ENCODE measurements around the gene FBXO27. TPM values are rescaled to one million over a fixed set of nuclear protein-coding genes. Genes with fewer than 3 reads are reported as not detected.

FBXO27 gene
- 1.7 and 2.4 TPM in 2 replicates for total RNA-seq

GRCh38 chr19:39032063-39032918, at the start of gene FBXO27:
Gene FBXO27 (minus strand): TSS chr19:39032549. CDS start chr19:39032227, 322 bp downstream.

GRCh38 chr19:38975214-38975860, 57.0 kb downstream of the FBXO27 start, which contains the start of gene FBXO17:
Gene FBXO17 (minus strand): TSS chr19:38975742. CDS start chr19:38950319, 25,423 bp downstream.

Other genes starting within 250 kb of the FBXO27 start
- gene LGALS7B, start 243.3 kb downstream of the FBXO27 start, total RNA-seq = not detected in 2 replicates
- 0.13 TPM in 1 of 2 replicates, not detected in the other for gene LGALS4, start 219.6 kb downstream of the FBXO27 start, total RNA-seq
- gene ECH1, start 200.8 kb downstream of the FBXO27 start, total RNA-seq = 26.6 and 32.7 TPM in 2 replicates
- 338 and 397 TPM in 2 replicates for gene HNRNPL, start 182.6 kb downstream of the FBXO27 start, total RNA-seq
- 8.0 and 12.7 TPM in 2 replicates for gene RINL, start 154.3 kb downstream of the FBXO27 start, total RNA-seq
- gene SIRT2, start 132.9 kb downstream of the FBXO27 start, total RNA-seq = 57.9 and 64.1 TPM in 2 replicates
- gene NFKBIB, start 132.6 kb downstream of the FBXO27 start, total RNA-seq = 16.5 and 17.9 TPM in 2 replicates
- gene CCER2, start 120.4 kb downstream of the FBXO27 start, total RNA-seq = not detected in 2 replicates
- 14.1 and 24.6 TPM in 2 replicates for gene SARS2, start 101.8 kb downstream of the FBXO27 start, total RNA-seq
- gene MRPS12, start 101.6 kb downstream of the FBXO27 start, total RNA-seq = 32.4 and 39.1 TPM in 2 replicates
- gene FBXO17, start 56.8 kb downstream of the FBXO27 start, total RNA-seq = 13.8 and 24.1 TPM in 2 replicates
- gene ACP7, start 51.8 kb upstream of the FBXO27 start, total RNA-seq = 0.07 and 0.27 TPM in 2 replicates
- gene PAK4, start 93.2 kb upstream of the FBXO27 start, total RNA-seq = 13.7 and 19.0 TPM in 2 replicates
- gene NCCRP1, start 164.4 kb upstream of the FBXO27 start, total RNA-seq = not detected in 2 replicates
- gene SYCN, start 171.7 kb upstream of the FBXO27 start, total RNA-seq = not detected in 2 replicates
- gene IFNL3, start 212.5 kb upstream of the FBXO27 start, total RNA-seq = not detected in 2 replicates
- not detected in 2 replicates for gene IFNL4, start 216.3 kb upstream of the FBXO27 start, total RNA-seq
- not detected in 2 replicates for gene IFNL2, start 235.8 kb upstream of the FBXO27 start, total RNA-seq

Measured in thoracic aorta endothelial cell (primary cell).